C4-2B (cell line): Measurements from ENCODE around the gene NOC2L.

ENCODE experiments used
- CTCF ChIP-seq: fragments of 450-650 bp; conservative IDR thresholded peaks from 2 replicates; pipeline ENCODE4 v1.5.1; 2017; ENCODE audit warnings: mild to moderate bottlenecking
- ZFX ChIP-seq: fragments of 450-650 bp; IDR thresholded peaks from 2 replicates; pipeline ENCODE4 v1.6.1; 2017

- TF ChIP-seq CTCF: no peak
- no peak for TF ChIP-seq ZFX
These were observed 39.0 kb downstream of the NOC2L start for GRCh38 chr1:920010-920409.
